IPS DF 19.7 (cell line): ENCODE results near the gene MYO7A.
A peak's percentile ranks its signal among the peaks of the same experiment; 100 is the strongest.

Source experiments
- DNase-seq: peaks from one replicate; pipeline ENCODE4 v3.0.0-alpha.2; 2013; ENCODE audit warnings: low read depth, low spot score

Gene MYO7A

DNA sequence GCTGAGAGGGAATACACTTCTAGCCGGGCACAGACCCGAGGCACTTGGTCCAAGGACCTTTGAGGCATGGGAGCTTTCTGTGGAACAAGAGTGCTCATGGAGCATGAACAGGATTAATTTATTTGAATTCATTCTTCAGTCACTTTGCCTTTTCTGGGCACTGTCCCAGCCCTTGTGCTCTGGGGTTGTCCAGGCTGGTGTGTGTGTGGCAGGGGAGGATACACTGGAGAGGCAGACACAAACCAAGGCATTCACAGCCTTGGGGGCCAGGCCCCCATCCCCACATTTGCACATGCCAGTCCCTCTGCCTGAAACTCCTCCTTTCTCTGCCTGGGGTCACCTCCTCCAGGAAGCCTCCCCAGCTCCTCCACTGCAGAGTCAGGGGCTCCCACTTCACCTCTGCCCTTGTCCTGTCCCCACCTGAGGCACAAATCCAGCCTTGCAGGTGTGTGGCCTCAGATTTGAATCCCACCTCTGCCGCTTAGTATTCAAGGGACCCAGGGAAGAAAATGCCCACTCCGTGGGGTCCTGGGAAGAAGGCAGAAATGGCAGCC lies 55.5 kb downstream of the MYO7A start:
- no peak for DNase-seq

DNA sequence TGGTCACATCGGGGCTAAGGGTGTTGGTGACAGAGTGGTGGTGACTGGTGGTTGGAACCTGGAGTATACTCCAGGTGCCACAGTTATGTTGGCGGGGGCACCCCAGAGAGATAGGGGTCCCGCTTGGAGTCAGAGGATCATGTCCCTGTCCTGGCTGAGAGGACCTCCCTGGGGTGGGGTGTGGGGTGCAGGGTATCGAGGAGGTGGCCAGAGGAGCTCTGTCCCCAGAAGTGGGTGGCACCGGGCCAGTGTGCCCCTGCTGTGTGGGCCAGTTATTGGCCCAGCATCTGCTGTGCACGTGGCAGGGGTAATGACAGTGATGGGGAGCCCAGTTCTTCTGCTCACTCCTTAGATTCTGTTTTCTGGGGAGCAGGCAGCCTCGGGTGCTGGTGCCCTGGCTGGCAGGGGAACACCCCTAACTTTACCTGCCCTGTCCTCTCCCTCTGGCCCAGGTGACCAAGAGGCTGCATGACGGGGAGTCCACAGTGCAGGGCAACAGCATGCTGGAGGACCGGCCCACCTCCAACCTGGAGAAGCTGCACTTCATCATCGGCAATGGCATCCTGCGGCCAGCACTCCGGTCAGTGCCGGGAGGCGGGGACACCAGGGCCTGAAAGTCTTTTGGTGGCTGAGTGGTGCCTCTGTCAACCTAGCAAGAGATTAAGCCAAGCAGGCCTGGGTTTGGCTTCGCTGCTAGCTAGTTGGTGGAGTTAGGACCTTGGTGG lies 56.3 kb downstream of the MYO7A start:
- DNase-seq = no peak

GRCh38 chr11:77186302-77186701 lies 58.3 kb downstream of the MYO7A start:
- DNase-seq = no peak

DNA sequence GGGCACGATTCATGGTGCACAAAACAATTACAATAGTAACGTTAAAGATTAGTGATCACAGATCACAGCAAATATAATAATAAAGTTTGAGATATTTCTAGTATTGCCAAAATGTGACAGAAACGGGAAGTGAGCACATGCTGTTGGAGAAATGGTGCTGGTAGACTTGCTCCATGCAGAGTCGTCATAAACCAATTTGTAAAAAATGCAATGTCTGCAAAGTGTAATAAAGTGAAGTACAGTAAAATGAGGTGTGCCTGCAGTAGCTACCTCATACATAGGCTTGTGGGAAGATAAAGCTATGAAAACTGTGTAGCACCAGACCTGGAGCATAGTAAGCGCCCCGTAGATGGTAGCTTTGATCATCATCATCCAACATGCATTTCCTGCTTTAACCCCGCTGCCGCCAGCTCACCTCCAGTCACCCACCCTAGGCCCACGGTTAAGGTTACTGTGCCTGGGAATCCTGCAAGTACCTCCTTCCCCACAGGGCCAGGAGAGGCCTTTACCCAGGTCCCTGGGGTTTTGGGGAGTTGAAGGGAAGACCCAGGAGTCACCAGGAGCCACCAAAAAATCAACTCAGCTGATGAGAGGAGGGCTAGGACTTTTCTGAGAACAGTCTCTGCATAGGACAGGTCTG lies 59.2 kb downstream of the MYO7A start:
- no peak for DNase-seq

DNA sequence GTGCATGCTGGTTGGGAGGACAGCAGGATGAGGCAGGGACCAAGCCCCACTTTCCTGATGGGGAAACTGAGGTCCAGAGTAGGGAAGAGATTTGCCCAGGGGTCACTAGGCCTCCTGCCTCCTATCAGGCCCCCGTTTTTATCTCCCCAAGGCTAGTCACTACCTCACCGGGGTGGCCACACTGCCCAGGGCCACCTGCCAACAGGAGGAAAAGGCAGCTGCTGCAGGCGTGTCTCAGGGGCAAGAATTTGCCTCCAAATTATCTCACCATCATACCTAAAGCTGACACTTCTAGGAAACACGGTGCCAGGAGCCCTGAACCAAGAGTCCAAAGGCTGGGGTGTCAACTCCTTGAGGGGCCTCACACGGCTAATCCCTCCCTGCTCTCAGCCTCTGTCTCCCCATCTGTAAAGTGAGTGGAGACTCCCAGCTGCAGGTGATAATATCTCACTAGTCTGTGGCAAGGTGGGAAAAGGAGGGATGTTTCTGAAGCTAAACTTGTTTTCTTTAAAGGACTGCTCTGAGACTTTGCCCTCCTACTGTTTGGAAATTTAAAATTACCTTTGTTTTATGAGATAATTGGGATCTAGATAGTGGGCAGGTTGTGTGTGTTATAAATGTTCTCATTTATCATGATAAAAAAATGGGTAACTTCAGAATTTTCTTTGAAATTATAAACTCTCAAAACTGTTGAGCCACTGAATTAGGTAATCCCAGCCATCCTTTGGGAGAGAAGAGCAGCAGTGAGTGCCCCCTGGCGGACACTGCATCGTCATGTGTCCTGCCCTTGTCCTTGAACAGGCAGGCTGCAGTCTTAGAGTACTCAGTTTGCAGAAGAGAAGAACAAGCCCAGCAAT lies 60.0 kb downstream of the MYO7A start:
- DNase-seq = no peak

- no peak for DNase-seq
Observed at GRCh38 chr11:77188633-77189491, 60.8 kb downstream of the MYO7A start.

GRCh38 chr11:77189588-77190210 lies 61.7 kb downstream of the MYO7A start:
- no peak for DNase-seq

DNA sequence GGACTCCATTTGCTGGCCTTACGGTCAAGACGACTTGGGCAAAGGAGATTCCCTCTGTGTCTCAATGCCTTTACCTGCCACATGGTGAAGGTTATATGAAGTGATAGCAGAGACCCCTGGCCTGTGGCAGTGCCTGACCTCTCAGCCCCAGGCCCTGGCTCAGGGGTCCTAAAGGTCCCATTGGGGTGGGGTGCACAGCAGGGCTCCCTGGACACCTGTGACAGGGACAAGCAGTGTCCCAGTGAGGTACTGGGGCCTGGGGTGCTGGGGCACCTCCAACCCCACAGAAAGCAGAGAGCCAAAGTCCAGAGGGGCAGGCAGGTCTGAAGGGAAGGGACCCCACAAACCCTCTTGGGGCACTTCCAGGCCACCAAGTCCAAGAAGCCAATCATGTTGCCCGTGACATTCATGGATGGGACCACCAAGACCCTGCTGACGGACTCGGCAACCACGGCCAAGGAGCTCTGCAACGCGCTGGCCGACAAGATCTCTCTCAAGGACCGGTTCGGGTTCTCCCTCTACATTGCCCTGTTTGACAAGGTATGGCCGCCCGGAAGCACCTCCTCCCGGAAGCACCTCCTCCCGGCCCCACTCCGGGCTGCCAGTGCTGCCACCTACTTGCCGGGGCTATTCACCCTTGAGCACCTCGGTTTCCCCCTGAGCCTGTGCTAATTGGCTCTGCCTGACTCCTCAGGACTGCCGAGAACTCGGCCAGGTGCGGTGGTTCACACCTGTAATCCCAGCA lies 62.5 kb downstream of the MYO7A start:
- no peak for DNase-seq

GRCh38 chr11:77191429-77191822 lies 63.4 kb downstream of the MYO7A start:
- no peak for DNase-seq

DNA sequence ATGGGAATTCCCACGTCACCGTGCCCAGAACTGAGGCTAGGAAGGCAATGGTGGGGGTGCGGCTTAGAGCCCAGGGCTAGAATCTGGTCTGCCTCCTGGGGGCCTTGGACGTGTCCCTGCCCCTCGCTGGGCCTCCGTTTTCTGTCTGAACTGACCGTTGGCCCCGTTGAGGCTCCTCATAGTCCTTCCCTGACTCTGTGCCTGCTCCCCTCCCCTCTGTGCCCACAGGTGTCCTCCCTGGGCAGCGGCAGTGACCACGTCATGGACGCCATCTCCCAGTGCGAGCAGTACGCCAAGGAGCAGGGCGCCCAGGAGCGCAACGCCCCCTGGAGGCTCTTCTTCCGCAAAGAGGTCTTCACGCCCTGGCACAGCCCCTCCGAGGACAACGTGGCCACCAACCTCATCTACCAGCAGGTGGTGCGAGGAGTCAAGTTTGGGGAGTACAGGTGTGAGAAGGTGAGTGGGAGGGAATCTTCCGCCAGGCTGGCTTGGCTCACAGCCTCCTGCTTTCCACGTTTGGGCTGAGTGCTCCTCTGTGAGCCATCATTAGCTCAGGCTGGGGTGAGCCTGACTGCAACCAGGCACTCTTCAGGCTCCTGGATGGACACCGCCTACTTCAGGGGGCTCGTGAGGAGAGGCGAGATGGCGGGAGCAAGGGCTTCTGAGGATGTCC lies 63.9 kb downstream of the MYO7A start:
- DNase-seq = peak; percentile 78

DNA sequence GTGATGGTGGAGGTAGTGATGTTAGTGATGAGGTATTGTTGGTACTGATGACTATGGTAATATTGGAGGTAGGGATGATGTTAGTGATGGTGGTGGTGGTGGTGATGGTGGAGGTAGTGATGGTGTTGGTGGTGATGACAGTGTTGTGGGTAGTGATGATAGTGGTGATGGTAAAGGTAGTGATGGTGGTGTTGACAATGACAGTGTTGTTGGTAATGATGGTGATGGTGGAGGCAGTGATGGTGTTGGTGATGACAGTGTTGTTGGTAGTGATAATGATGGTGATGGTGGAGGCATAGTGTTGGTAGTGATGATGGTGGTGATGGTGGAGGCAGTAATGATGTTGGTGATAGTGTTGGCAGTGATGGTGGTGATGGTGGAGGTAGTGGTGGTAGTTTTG lies 65.1 kb downstream of the MYO7A start:
- no peak for DNase-seq

- DNase-seq = no peak
Observed at GRCh38 chr11:77193911-77194830, 66.1 kb downstream of the MYO7A start.

GRCh38 chr11:77195071-77195755 lies 67.2 kb downstream of the MYO7A start:
- no peak for DNase-seq

GRCh38 chr11:77196961-77197360 lies 68.9 kb downstream of the MYO7A start:
- no peak for DNase-seq

DNA sequence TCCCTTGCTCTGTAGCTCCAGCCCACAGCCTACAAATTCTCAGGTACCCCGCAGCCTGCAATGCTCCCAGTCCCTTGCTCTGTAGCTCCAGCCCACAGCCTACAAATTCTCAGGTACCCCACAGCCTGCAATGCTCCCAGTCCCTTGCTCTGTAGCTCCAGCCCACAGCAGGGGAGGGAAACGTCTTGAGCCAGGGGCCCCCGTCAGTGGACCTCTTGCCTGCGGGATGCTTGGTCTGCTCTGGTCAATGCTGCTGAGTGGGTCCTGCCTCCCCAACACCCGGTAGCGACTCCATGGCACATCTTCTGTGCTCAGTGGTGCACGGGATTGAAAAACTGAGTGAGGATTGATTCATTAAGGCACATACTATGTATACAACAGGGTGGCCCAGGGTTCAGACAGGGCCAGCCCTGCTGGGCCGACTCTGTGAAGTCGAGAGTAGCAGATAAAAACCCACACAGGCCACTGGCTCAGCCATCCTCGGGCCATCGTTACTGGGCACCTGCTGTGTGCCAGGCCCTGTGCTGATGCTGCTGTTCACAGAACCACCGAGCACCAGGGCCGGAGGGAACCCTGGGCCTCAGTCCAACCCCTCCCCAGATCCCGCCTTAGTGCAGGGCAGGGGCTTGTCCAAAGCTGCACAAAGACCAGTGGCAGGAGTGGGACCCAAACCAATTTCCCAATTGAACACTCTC lies 69.7 kb downstream of the MYO7A start:
- DNase-seq = no peak

- DNase-seq = peak; percentile 63
Observed at GRCh38 chr11:77198440-77198849, 70.4 kb downstream of the MYO7A start.

- no peak for DNase-seq
Observed at GRCh38 chr11:77199137-77199745, 71.2 kb downstream of the MYO7A start.
